Brain microvascular endothelial cell (primary cell): ENCODE measurements around the gene SRRT.
"Not testable (repeated sequence)": the region's sequence is repeated elsewhere in the genome, so short reads cannot be mapped to it uniquely, and the experiment has no call there.

Source experiments
- DNase-seq: peaks from one replicate; pipeline ENCODE4 v3.0.0-alpha.2; 2020
- H3K27ac ChIP-seq: fragments of 250-450 bp; sonication (Bioruptor Pico); 2 replicates; pipeline ENCODE4 v1.5.1; 2020; ENCODE audit warnings: mild to moderate bottlenecking, moderate library complexity
- H3K27me3 ChIP-seq: fragments of 250-450 bp; sonication (Bioruptor Pico); replicated peaks from 2 replicates; pipeline ENCODE4 v1.5.1; 2020; ENCODE audit warnings: mild to moderate bottlenecking
- H3K36me3 ChIP-seq: fragments of 250-450 bp; sonication (Bioruptor Pico); replicated peaks from 2 replicates; pipeline ENCODE4 v1.5.1; 2020; ENCODE audit warnings: mild to moderate bottlenecking
- H3K4me3 ChIP-seq: 2 replicates; pipeline ENCODE4 v1.5.1; 2011; ENCODE audit warnings: low read depth, mild to moderate bottlenecking, control low read depth, low read length, moderate library complexity
- in situ Hi-C: cut with HindIII; loops from 2 replicates; pipeline ENCODE4 v1.10.0; 2017; ENCODE audit warnings: low sequenced_read_pairs, low pct_ligation_motif_present
- TF ChIP-seq, protein P1 (sequence below): IDR thresholded peaks from 2 replicates; pipeline ENCODE4 v1.5.1; 2011; ENCODE audit warnings: low read depth, mild to moderate bottlenecking, moderate library complexity, low read length, control low read depth, inconsistent platforms; ENCODE audit errors: missing control alignments

Gene SRRT

GRCh38 chr7:100897772-100898454, 23.0 kb downstream of the SRRT start:
- Histone ChIP-seq H3K36me3 (no peaks in the 10 kb centered on the region), H3K27ac (no peak overlapping the region), H3K4me3 (no peak overlapping the region), H3K27me3 (peaks cover 15% of the 10 kb centered on the region)
- TF ChIP-seq, protein P1, sequence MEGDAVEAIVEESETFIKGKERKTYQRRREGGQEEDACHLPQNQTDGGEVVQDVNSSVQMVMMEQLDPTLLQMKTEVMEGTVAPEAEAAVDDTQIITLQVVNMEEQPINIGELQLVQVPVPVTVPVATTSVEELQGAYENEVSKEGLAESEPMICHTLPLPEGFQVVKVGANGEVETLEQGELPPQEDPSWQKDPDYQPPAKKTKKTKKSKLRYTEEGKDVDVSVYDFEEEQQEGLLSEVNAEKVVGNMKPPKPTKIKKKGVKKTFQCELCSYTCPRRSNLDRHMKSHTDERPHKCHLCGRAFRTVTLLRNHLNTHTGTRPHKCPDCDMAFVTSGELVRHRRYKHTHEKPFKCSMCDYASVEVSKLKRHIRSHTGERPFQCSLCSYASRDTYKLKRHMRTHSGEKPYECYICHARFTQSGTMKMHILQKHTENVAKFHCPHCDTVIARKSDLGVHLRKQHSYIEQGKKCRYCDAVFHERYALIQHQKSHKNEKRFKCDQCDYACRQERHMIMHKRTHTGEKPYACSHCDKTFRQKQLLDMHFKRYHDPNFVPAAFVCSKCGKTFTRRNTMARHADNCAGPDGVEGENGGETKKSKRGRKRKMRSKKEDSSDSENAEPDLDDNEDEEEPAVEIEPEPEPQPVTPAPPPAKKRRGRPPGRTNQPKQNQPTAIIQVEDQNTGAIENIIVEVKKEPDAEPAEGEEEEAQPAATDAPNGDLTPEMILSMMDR = no peak
- in situ Hi-C loops = no loop called here
- no peak for DNase-seq

GRCh38 chr7:100899432-100899831, 24.5 kb downstream of the SRRT start:
- no peak overlapping the region for H3K4me3 ChIP-seq
- DNase-seq = no peak
- in situ Hi-C loops = no loop called here
- H3K27ac ChIP-seq = no peak overlapping the region
- no peaks in the 10 kb centered on the region for H3K36me3 ChIP-seq
- TF ChIP-seq, protein P1 = no peak
- H3K27me3 ChIP-seq = peaks cover 15% of the 10 kb centered on the region

GRCh38 chr7:100900978-100901377, 26.1 kb downstream of the SRRT start:
- H3K27ac ChIP-seq = no peak overlapping the region
- TF ChIP-seq, protein P1 = no peak

GRCh38 chr7:100901921-100902332, 27.0 kb downstream of the SRRT start:
- DNase-seq = no peak
- Histone ChIP-seq H3K27me3 (no peaks in the 10 kb centered on the region), H3K27ac (no peak overlapping the region), H3K4me3 (no peak overlapping the region), H3K36me3 (no peaks in the 10 kb centered on the region)
- TF ChIP-seq, protein P1 = no peak
- in situ Hi-C loops = no loop called here

More at GRCh38 chr7:100900978-100901377, 26.1 kb downstream of the SRRT start:
- no peak for DNase-seq
- H3K27me3 ChIP-seq = peaks cover 7% of the 10 kb centered on the region
- H3K36me3 ChIP-seq = no peaks in the 10 kb centered on the region
- H3K4me3 ChIP-seq = no peak overlapping the region
- in situ Hi-C loops = no loop called here

DNA sequence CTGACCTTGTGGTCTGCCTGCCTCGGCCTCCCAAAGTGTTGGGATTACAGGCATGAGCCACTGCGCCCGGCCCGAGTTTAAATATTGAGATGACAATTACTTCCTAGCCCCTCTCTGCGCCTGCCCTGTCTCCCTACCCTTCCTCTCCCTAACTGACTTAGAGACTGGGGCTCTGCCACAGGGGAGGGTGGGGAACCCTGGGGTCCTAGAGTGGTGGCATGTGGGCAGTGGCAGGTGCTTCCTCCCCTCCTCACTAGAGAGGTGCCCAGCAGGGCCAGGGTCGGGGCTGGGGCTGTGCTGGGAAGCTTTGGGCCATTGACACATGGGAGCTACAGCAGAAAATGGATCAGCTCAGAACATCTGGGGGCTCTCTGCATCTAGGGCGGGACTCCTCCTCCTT, 27.7 kb downstream of the SRRT start:
- Histone ChIP-seq H3K36me3 (no peaks in the 10 kb centered on the region), H3K4me3 (no peak overlapping the region), H3K27ac (no peak overlapping the region), H3K27me3 (no peaks in the 10 kb centered on the region)
- TF ChIP-seq, protein P1 = no peak
- no peak for DNase-seq
- in situ Hi-C loops = no loop called here

DNA sequence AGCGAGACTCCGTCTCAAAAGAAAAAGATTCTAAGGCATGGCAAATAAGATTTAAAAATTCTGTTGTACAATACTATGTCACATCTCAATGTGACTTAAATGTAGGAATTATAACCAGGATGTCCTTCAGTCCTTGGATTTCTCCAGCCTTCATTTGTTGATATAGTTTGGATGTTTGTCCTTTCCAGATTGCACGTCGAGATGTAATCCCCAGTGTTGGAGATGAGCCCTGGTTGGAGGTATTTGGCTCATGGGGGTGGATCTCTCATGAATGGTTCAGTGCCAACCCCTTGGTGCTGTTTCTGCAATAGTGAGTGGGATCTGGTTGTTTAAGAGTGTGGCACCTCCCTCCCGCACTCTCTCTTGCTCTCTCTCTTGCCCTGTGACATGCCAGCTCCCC, 33.6 kb downstream of the SRRT start:
- Histone ChIP-seq H3K4me3 (no peak overlapping the region), H3K27ac (no peak overlapping the region), H3K36me3 (no peaks in the 10 kb centered on the region), H3K27me3 (no peaks in the 10 kb centered on the region)
- TF ChIP-seq, protein P1 = no peak
- no peak for DNase-seq
- in situ Hi-C loops = no loop called here

DNA sequence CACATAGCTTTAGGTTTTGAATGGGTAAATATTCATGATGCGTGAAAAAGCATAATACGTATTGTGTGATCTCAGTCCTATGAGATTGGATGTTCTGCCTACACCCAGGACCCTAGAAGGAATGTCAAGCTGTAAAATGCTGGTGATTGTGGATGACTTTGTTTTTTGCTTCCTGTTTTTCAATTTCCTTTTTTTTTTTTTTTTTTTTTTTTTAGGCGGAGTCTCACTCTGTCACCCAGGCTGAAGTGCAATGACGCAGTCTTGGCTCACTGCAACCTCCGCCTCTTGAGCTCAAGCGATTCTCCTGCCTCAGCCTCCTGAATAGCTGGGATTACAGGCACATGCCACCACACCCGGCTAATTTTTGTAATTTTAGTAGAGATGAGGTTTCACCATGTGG, 35.5 kb downstream of the SRRT start:
- H3K27me3 ChIP-seq, DNase-seq, H3K36me3 ChIP-seq, H3K4me3 ChIP-seq, in situ Hi-C loops, H3K27ac ChIP-seq: not testable (repeated sequence)
